GM18508 (cell line): ENCODE data around the gene UBAC1.
"Not testable (repeated sequence)": the region's sequence is repeated elsewhere in the genome, so short reads cannot be mapped to it uniquely, and the experiment has no call there.

Source experiments
- ATAC-seq: cut with Tn5 transposase; IDR thresholded peaks from one replicate; pipeline ENCODE4 v1.9.1; 2021; ENCODE audit warnings: moderate number of reproducible peaks; ENCODE audit not compliant: insufficient read depth, unreplicated experiment

Gene UBAC1

GRCh38 chr9:135980926-135981630 lies 19.9 kb upstream of the UBAC1 start:
- no peak for ATAC-seq

GRCh38 chr9:135979547-135980166 lies 18.5 kb upstream of the UBAC1 start:
- no peak for ATAC-seq

- no peak for ATAC-seq
Observed at GRCh38 chr9:135978642-135979546, 17.7 kb upstream of the UBAC1 start.

GRCh38 chr9:135976944-135977343 lies 15.8 kb upstream of the UBAC1 start:
- no peak for ATAC-seq

GRCh38 chr9:135976531-135976930 lies 15.4 kb upstream of the UBAC1 start:
- no peak for ATAC-seq

GRCh38 chr9:135975834-135976233 lies 14.7 kb upstream of the UBAC1 start:
- no peak for ATAC-seq

GRCh38 chr9:135974220-135974573 lies 13.0 kb upstream of the UBAC1 start:
- no peak for ATAC-seq

GRCh38 chr9:135973277-135974219 lies 12.4 kb upstream of the UBAC1 start:
- no peak for ATAC-seq

- ATAC-seq, result no peak
Observed at GRCh38 chr9:135971892-135972291, 10.7 kb upstream of the UBAC1 start.

- ATAC-seq, result no peak
Observed at GRCh38 chr9:135971111-135971766, 10.1 kb upstream of the UBAC1 start.

- ATAC-seq, result no peak
Observed at GRCh38 chr9:135970128-135970815, 9.1 kb upstream of the UBAC1 start.

- ATAC-seq, result no peak
Observed at GRCh38 chr9:135969064-135969683, 8.0 kb upstream of the UBAC1 start.

- ATAC-seq, result no peak
Observed at GRCh38 chr9:135968601-135969000, 7.4 kb upstream of the UBAC1 start.

GRCh38 chr9:135968083-135968476 lies 6.9 kb upstream of the UBAC1 start:
- ATAC-seq, result no peak

GRCh38 chr9:135966916-135967260 lies 5.7 kb upstream of the UBAC1 start:
- ATAC-seq, result not testable (repeated sequence)

GRCh38 chr9:135965124-135965756 lies 4.1 kb upstream of the UBAC1 start:
- no peak for ATAC-seq

GRCh38 chr9:135963938-135964337 lies 2.8 kb upstream of the UBAC1 start:
- no peak for ATAC-seq

GRCh38 chr9:135963338-135963737 lies 2.2 kb upstream of the UBAC1 start:
- no peak for ATAC-seq
